ENCODE data around the gene S1PR1.

Gene S1PR1

GRCh38 chr1:101250222-101250621 is 13.4 kb downstream of the S1PR1 start:
- DNase-seq = no peak

GRCh38 chr1:101250656-101251272 is 13.9 kb downstream of the S1PR1 start:
- no peak for DNase-seq

GRCh38 chr1:101251504-101251903 is 14.7 kb downstream of the S1PR1 start:
- no peak for DNase-seq

GRCh38 chr1:101253976-101254674 is 17.3 kb downstream of the S1PR1 start:
- no peak for DNase-seq

GRCh38 chr1:101257500-101258325 is 20.9 kb downstream of the S1PR1 start:
- DNase-seq = peak; percentile 51

GRCh38 chr1:101259744-101260148 is 22.9 kb downstream of the S1PR1 start:
- peak; percentile 89 for DNase-seq

GRCh38 chr1:101260556-101261350 is 23.9 kb downstream of the S1PR1 start:
- DNase-seq = peak; percentile 51

- no peak for DNase-seq
These were observed 24.8 kb downstream of the S1PR1 start for GRCh38 chr1:101261623-101262022.

- DNase-seq = no peak
These were observed 25.2 kb downstream of the S1PR1 start for GRCh38 chr1:101262060-101262459.

GRCh38 chr1:101262630-101263348 is 26.0 kb downstream of the S1PR1 start:
- peak; percentile 35 for DNase-seq

- peak; percentile 47 for DNase-seq
These were observed 27.9 kb downstream of the S1PR1 start for GRCh38 chr1:101264697-101265096.

- DNase-seq = no peak
These were observed 28.9 kb downstream of the S1PR1 start for GRCh38 chr1:101265684-101266083.

- no peak for DNase-seq
These were observed 30.3 kb downstream of the S1PR1 start for GRCh38 chr1:101267082-101267481.

- DNase-seq = no peak
These were observed 32.1 kb downstream of the S1PR1 start for GRCh38 chr1:101268893-101269292.

GRCh38 chr1:101275672-101276071 is 38.9 kb downstream of the S1PR1 start:
- DNase-seq = no peak

GRCh38 chr1:101276818-101277217 is 40.0 kb downstream of the S1PR1 start:
- DNase-seq = no peak

GRCh38 chr1:101278238-101278637 is 41.4 kb downstream of the S1PR1 start:
- DNase-seq = no peak

- no peak for DNase-seq
These were observed 42.0 kb downstream of the S1PR1 start for GRCh38 chr1:101278845-101279244.

GRCh38 chr1:101280049-101280592 is 43.3 kb downstream of the S1PR1 start:
- no peak for DNase-seq

GRCh38 chr1:101280942-101281654 is 44.3 kb downstream of the S1PR1 start:
- no peak for DNase-seq

- DNase-seq = no peak
These were observed 44.9 kb downstream of the S1PR1 start for GRCh38 chr1:101281751-101282150.

All from suppressor macrophage treated with lipopolysaccharide for 4 hours (primary cell).